ENCODE data around the gene CDC42SE2. TPM values are rescaled to one million over a fixed set of nuclear protein-coding genes. Genes with fewer than 3 reads are reported as not detected.

CDC42SE2 gene
- total RNA-seq, 4 donors from 2014 or later = 10.4 to 28.4 (median 22.1) TPM

DNA sequence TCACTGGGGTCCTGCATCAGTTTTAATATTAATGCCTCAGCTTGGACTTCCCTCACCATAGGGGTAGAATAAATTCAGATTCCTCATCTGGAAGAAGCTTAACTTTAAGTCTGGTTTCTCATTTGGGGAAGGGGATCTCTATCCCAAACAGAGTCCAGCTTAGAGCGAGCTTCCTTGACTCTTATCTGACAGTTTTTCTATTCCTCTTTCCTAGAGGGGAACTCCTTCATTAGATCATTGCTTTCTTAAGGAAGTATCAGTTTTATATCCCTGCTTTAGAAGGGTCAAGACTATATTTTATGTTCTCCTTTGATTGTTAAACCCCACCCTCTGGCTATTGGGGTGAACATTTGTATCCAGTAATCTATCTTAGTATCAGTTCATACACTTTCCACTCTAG lies 24.2 kb upstream of the CDC42SE2 start:
- Histone ChIP-seq H3K27ac (no peak overlapping the region), H3K4me3 (no peak overlapping the region), H3K36me3 (no peaks in the 10 kb centered on the region), H3K9me3 (no peaks in the 10 kb centered on the region), H3K4me1 (peaks cover 0 to 8% (median 0%) of the 10 kb centered on the region in 3 donors), H3K27me3 (no peaks in the 10 kb centered on the region)
- intact Hi-C loops (cut with DNase I) = no loop called here
- TF ChIP-seq, protein P1, sequence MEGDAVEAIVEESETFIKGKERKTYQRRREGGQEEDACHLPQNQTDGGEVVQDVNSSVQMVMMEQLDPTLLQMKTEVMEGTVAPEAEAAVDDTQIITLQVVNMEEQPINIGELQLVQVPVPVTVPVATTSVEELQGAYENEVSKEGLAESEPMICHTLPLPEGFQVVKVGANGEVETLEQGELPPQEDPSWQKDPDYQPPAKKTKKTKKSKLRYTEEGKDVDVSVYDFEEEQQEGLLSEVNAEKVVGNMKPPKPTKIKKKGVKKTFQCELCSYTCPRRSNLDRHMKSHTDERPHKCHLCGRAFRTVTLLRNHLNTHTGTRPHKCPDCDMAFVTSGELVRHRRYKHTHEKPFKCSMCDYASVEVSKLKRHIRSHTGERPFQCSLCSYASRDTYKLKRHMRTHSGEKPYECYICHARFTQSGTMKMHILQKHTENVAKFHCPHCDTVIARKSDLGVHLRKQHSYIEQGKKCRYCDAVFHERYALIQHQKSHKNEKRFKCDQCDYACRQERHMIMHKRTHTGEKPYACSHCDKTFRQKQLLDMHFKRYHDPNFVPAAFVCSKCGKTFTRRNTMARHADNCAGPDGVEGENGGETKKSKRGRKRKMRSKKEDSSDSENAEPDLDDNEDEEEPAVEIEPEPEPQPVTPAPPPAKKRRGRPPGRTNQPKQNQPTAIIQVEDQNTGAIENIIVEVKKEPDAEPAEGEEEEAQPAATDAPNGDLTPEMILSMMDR (IDR thresholded peaks at IDR 0.05) = no peak
- TF ChIP-seq POLR2A (IDR thresholded peaks at IDR 0.05) = no peak
- DNase-seq = no peak
- 80 to 94% methylated on average over 1 of the region's 1 CpG for WGBS, 2 donors

DNA sequence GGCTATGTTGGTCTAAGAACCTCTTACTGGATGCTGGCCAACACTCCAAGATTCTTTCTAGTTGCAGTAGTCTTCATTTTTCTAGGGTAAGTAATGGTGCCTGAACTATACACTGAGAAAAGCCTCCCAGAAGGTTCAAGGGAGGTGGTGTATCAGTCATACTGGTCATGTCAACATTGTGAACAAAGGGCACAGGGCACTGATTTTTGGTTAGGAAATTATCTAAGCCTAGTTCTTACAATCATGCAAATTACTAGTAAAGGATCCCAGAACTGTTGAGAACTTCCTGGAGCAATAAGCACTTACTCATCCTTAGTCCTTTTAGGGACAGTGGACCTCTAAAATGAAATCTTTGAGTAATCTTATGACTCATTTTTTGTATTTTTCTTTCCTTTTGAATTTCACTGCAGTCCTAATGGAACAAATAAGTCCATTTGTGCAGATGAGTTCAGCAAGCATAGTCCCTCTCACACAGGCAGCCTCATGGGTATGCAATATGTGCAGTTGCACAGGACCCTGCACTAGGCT lies 21.1 kb upstream of the CDC42SE2 start:
- peaks cover 0 to 8% (median 0%) of the 10 kb centered on the region in 3 donors for H3K4me1 ChIP-seq
- no peaks in the 10 kb centered on the region for H3K36me3 ChIP-seq
- no peak overlapping the region for H3K27ac ChIP-seq
- H3K9me3 ChIP-seq = peaks cover 0 to 17% (median 3%) of the 10 kb centered on the region in 3 donors
- H3K27me3 ChIP-seq = no peaks in the 10 kb centered on the region
- intact Hi-C loops (cut with DNase I) = no loop called here
- DNase-seq = no peak
- no peak overlapping the region for H3K4me3 ChIP-seq
- TF ChIP-seq POLR2A (IDR thresholded peaks at IDR 0.05) = no peak
- TF ChIP-seq, protein P1 (IDR thresholded peaks at IDR 0.05) = no peak

DNA sequence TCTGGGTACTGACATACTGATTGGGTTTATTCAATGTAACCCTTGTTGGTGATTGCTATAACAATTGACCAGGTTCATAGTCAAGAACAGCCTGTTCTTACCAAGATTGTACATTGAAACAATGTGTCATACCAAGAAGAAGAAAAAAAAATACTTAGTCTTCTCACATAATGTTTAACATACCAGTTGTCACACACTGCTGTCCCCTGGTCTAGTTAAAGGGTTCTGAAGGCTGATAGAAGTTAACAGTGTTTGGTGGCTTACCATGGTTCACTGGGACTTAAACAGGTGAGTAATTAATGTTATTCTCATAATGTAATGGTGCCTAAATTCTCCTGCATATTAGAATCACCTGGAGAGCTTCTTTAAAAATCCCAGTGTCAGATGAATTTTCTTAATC lies 18.5 kb upstream of the CDC42SE2 start:
- no peak overlapping the region for H3K27ac ChIP-seq
- intact Hi-C loops (cut with DNase I) = no loop called here

DNA sequence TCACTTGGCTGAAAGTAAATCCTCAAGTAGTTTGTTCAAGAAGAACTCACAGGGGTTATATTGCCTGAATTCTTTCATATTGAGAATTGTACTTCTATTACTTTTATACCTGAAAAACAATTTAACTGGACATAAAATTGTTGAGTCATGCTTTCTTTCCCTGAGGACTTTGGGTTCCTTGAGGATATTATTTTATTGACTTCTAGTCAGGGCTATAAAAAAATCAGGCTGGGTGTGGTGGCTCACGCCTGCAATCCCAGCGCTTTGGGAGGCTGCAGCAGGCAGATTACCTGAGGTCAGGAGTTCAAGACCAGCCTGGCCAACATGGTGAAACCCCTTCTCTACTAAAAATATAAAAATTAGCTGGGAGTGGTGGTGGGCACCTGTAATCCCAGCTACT lies 17.9 kb upstream of the CDC42SE2 start:
- Histone ChIP-seq H3K9me3 (peaks cover 0 to 17% (median 3%) of the 10 kb centered on the region in 3 donors), H3K27me3 (no peaks in the 10 kb centered on the region), H3K27ac (no peak overlapping the region), H3K4me1 (peaks cover 0 to 8% (median 0%) of the 10 kb centered on the region in 3 donors), H3K4me3 (no peak overlapping the region), H3K36me3 (no peaks in the 10 kb centered on the region)
- WGBS, 2 donors = 60 to 92% methylated on average over 1 to 2 of the region's 2 CpGs
- DNase-seq = no peak
- intact Hi-C loops (cut with DNase I) = no loop called here
- TF ChIP-seq, protein P1 (IDR thresholded peaks at IDR 0.05) = no peak
- TF ChIP-seq POLR2A (IDR thresholded peaks at IDR 0.05) = no peak

More for the DNA sequence above, 18.5 kb upstream of the CDC42SE2 start:
- H3K27me3 ChIP-seq = no peaks in the 10 kb centered on the region
- DNase-seq = no peak
- H3K4me3 ChIP-seq = no peak overlapping the region
- peaks cover 0 to 17% (median 3%) of the 10 kb centered on the region in 3 donors for H3K9me3 ChIP-seq
- TF ChIP-seq, protein P1 (IDR thresholded peaks at IDR 0.05) = no peak
- no peak for TF ChIP-seq POLR2A (IDR thresholded peaks at IDR 0.05)
- no peaks in the 10 kb centered on the region for H3K36me3 ChIP-seq
- H3K4me1 ChIP-seq = peaks cover 0 to 8% (median 0%) of the 10 kb centered on the region in 3 donors

DNA sequence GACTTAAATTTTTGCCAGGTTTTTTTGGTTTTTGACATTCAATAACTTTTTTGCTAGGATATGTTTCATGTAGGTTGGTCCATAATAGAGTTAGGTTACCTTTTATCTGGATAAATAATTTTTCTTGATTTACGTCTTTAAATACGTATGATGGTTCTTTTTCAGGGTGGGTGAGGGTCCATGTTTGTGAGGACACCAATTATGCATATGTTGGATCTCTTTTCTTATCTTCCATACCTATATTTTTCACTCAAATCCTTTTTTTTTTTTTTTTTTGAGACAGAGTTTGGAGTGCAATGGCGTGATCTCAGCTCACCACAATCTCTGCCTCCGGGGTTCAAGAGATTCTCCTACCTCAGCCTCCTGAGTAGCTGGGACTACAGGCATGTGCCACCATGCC lies 17.3 kb upstream of the CDC42SE2 start:
- peaks cover 0 to 17% (median 3%) of the 10 kb centered on the region in 3 donors for H3K9me3 ChIP-seq
- H3K4me1 ChIP-seq = peaks cover 0 to 8% (median 0%) of the 10 kb centered on the region in 3 donors
- TF ChIP-seq, protein P1 (IDR thresholded peaks at IDR 0.05) = no peak
- TF ChIP-seq POLR2A (IDR thresholded peaks at IDR 0.05) = no peak
- intact Hi-C loops (cut with DNase I) = no loop called here
- no peak overlapping the region for H3K27ac ChIP-seq
- 96 to 98% methylated on average over 4 of the region's 4 CpGs for WGBS, 2 donors
- H3K36me3 ChIP-seq = no peaks in the 10 kb centered on the region
- H3K4me3 ChIP-seq = no peak overlapping the region
- H3K27me3 ChIP-seq = no peaks in the 10 kb centered on the region
- no peak for DNase-seq

All from esophagus squamous epithelium (tissue), 5 donors.